Right lobe of liver (tissue), 6 donors: ENCODE measurements around the gene PTPRN2. TPM values are rescaled to one million over a fixed set of nuclear protein-coding genes. Genes with fewer than 3 reads are reported as not detected.

Experiments
- ATAC-seq, 4 donors: fragments of 200-7000 bp; cut with Tn5 transposase; one replicate each; pipeline ENCODE4 v1.9.1; 2020; ENCODE audit warnings: mild to moderate bottlenecking in 4 of 4, moderate library complexity in 4 of 4
- DNase-seq, 3 donors: peaks; one replicate each; pipeline ENCODE4 v3.0.0-alpha.2; 2020
- H3K27ac ChIP-seq, 3 donors: fragments of 200-600 bp; one replicate each; pipeline ENCODE4 v1.8.0; 2022
- H3K27me3 ChIP-seq, 2 donors: fragments of 200-600 bp; one replicate each; pipeline ENCODE4 v1.8.0; 2022
- H3K36me3 ChIP-seq, 4 donors: fragments of 200-600 bp; sonication (generic) in 1 of 4; one replicate each; pipeline versions ENCODE4 v1.5.1 to v1.8.0; 2017 to 2022; ENCODE audit warnings: control low read depth in 1 of 4
- H3K4me1 ChIP-seq, 4 donors: fragments of 200-600 bp; sonication (generic) in 1 of 4; one replicate each; pipeline versions ENCODE4 v1.5.1 to v1.8.0; 2017 to 2022; ENCODE audit warnings: control low read depth in 1 of 4
- H3K4me3 ChIP-seq, 3 donors: fragments of 200-600 bp; one replicate each; pipeline ENCODE4 v1.8.0; 2022
- H3K9me3 ChIP-seq, 4 donors: fragments of 200-600 bp; sonication (generic) in 1 of 4; one replicate each; pipeline versions ENCODE4 v1.5.1 to v1.8.0; 2017 to 2022; ENCODE audit warnings: control low read depth in 1 of 4
- CTCF ChIP-seq, 4 donors: fragments of 200-600 bp in 3 of 4; fragments of 450-650 bp in 1 of 4; IDR thresholded peaks; one replicate each; pipeline versions ENCODE4 v1.5.1 to v1.8.0; 2016 to 2022; ENCODE audit warnings: antibody characterized with exemption in 4 of 4, mild to moderate bottlenecking in 2 of 4
- POLR2A ChIP-seq: fragments of 450-650 bp; IDR thresholded peaks from one replicate; pipeline ENCODE4 v1.6.1; 2017; ENCODE audit warnings: antibody characterized with exemption, mild to moderate bottlenecking
- WGBS: methylation state at CpG from one replicate; pipeline ENCODE4 v1.1.6; 2018; ENCODE audit warnings: low coverage, low lambda C conversion rate; ENCODE audit not compliant: insufficient coverage; ENCODE audit errors: missing lambda C conversion rate; 5-methylcytosine and 5-hydroxymethylcytosine counted together
- intact Hi-C, 2 donors: fragments of 100-400 bp; cut with DNase I; formaldehyde crosslinking; loops; one replicate each; pipeline versions ENCODE4 v1.11.2 to v1.14.1; 2022
- total RNA-seq, 6 experiments: library from RNA; depleted of rRNA in 2 of 6; stranded (reverse); fragments of >200 nt in 2 of 6; fragmentation: NEBNext Ultra II Directional in 3 of 6; extraction: Animal tissue kit (Norgen Biotek cat#: 25700) in 3 of 6; gene quantifications; one replicate each; pipeline versions ENCODE4 v1.1.0 to v1.2.4, GENCODE V29; 2016 to 2023
- donor health status: DM: no; HTN: yes; CAD: no.
- donor health status: DM: no; HTN: no; CAD: no.
- donor health status: DM: no; HTN: no; CAD: no.
- donor health status: DM: no; HTN: yes; CAD: no.
- donor health status: DM: no; HTN: yes; CAD: no.

Gene PTPRN2
- total RNA-seq, 6 experiments from 2014 or later = 0.15 to 0.87 (median 0.67) TPM

GRCh38 chr7:157813741-157814661 lies 773.6 kb downstream of the PTPRN2 start:
- no peak for TF ChIP-seq CTCF (IDR thresholded peaks at IDR 0.05)
- Histone ChIP-seq H3K27ac (no peak overlapping the region), H3K4me1 (no peaks in the 10 kb centered on the region), H3K9me3 (no peaks in the 10 kb centered on the region), H3K27me3 (no peaks in the 10 kb centered on the region), H3K4me3 (no peak overlapping the region), H3K36me3 (no peaks in the 10 kb centered on the region)
- no peak for ATAC-seq
- intact Hi-C loops = no loop called here
- DNase-seq = peak in 1 of 3 donors; percentile 35
- 74% methylated on average over 24 of the region's 46 CpGs for WGBS

GRCh38 chr7:157813053-157813452 lies 774.6 kb downstream of the PTPRN2 start:
- TF ChIP-seq CTCF (IDR thresholded peaks at IDR 0.05) (no peak), POLR2A (no peak)
- ATAC-seq (no peak), DNase-seq (peak in 1 of 3 donors; percentile 40)
- Histone ChIP-seq H3K4me1 (no peaks in the 10 kb centered on the region), H3K27ac (no peak overlapping the region), H3K36me3 (no peaks in the 10 kb centered on the region), H3K27me3 (no peaks in the 10 kb centered on the region), H3K9me3 (no peaks in the 10 kb centered on the region), H3K4me3 (no peak overlapping the region)
- intact Hi-C loops = no loop called here
- 85% methylated on average over 13 of the region's 17 CpGs for WGBS

GRCh38 chr7:157811946-157812345 lies 775.7 kb downstream of the PTPRN2 start:
- Histone ChIP-seq H3K36me3 (no peaks in the 10 kb centered on the region), H3K4me3 (no peak overlapping the region), H3K9me3 (no peaks in the 10 kb centered on the region), H3K27me3 (no peaks in the 10 kb centered on the region), H3K27ac (no peak overlapping the region), H3K4me1 (no peaks in the 10 kb centered on the region)
- intact Hi-C loops = no loop called here
- no peak for TF ChIP-seq CTCF (IDR thresholded peaks at IDR 0.05)
- TF ChIP-seq POLR2A = no peak
- DNase-seq (peak in 1 of 3 donors; percentile 31), ATAC-seq (no peak)
- WGBS = 80% methylated on average over 12 of the region's 16 CpGs

GRCh38 chr7:157809863-157810851 lies 777.5 kb downstream of the PTPRN2 start:
- Histone ChIP-seq H3K27me3 (no peaks in the 10 kb centered on the region), H3K4me1 (no peaks in the 10 kb centered on the region), H3K36me3 (no peaks in the 10 kb centered on the region), H3K4me3 (no peak overlapping the region), H3K27ac (no peak overlapping the region), H3K9me3 (no peaks in the 10 kb centered on the region)
- no peak for TF ChIP-seq POLR2A
- no peak for TF ChIP-seq CTCF (IDR thresholded peaks at IDR 0.05)
- intact Hi-C loops = no loop called here
- 87% methylated on average over 20 of the region's 55 CpGs for WGBS
- ATAC-seq = no peak
- DNase-seq = peak in 1 of 3 donors; percentile 50
